A549 (cell line): ENCODE data around the gene SIRPA. TPM values are rescaled to one million over a fixed set of nuclear protein-coding genes. Genes with fewer than 3 reads are reported as not detected.
A peak's percentile ranks its signal among the peaks of the same experiment; 100 is the strongest.

Experiments
- ATAC-seq, 2 experiments: fragments of 200-7000 bp in 1 of 2; fragments of >200 bp in 1 of 2; cut with Nextera tagmentation in 1 of 2; cut with Tn5 transposase in 1 of 2; 3 replicates each; pipeline versions ENCODE4 v1.8.0 to v1.9.1; 2018 to 2020; ENCODE audit warnings: mild to moderate bottlenecking in 1 of 2, moderate library complexity in 1 of 2
- CTCF ChIA-PET: fragments of 300-600 bp; sonication (Branson Sonifier 250); formaldehyde crosslinking; extraction: SDS; loops from one replicate; lab custom pipeline; 2021; ENCODE audit warnings: antibody characterized with exemption, inconsistent platforms; lab: Yijun Ruan, JAX
- POLR2A ChIA-PET: fragments of 350-600 bp; formaldehyde crosslinking; extraction: SDS; loops from one replicate; lab custom pipeline; 2021; ENCODE audit warnings: antibody characterized with exemption, inconsistent platforms; lab: Yijun Ruan, JAX
- DNase-seq, 2 experiments: peaks; one replicate each; pipeline versions ENCODE4 v3.0.0 to v3.0.0-alpha.2; 2011 to 2016; ENCODE audit warnings: low read depth in 1 of 2, low spot score in 1 of 2
- FAIRE-seq: peaks from 2 replicates; lab custom pipeline; 2011; peaks lifted over from hg19 to GRCh38; lab: Jason Lieb, UNC
- H3K27ac ChIP-seq, 2 experiments: fragments of >200 bp; sonication (Bioruptor Twin); formaldehyde crosslinking; 3 replicates each; pipeline ENCODE4 v1.5.1; 2016 to 2017
- H3K4me1 ChIP-seq: fragments of >200 bp; sonication (Bioruptor Twin); formaldehyde crosslinking; 3 replicates; pipeline ENCODE4 v1.6.1; 2016
- H3K4me2 ChIP-seq: fragments of >200 bp; sonication (Bioruptor Twin); formaldehyde crosslinking; 3 replicates; pipeline ENCODE4 v1.6.1; 2016
- H3K4me3 ChIP-seq: fragments of >200 bp; sonication (Bioruptor Twin); formaldehyde crosslinking; 3 replicates; pipeline ENCODE4 v1.5.1; 2016
- H3K9me3 ChIP-seq: fragments of >200 bp; sonication (Bioruptor Twin); formaldehyde crosslinking; 3 replicates; pipeline ENCODE4 v1.6.1; 2016
- ATOH8 ChIP-seq: fragments of 250-450 bp; sonication (Bioruptor Pico); IDR thresholded peaks from 2 replicates; pipeline ENCODE4 v1.5.0; 2020; ENCODE audit warnings: low read depth, mild to moderate bottlenecking, moderate library complexity
- BCL3 ChIP-seq: fragments of >200 bp; sonication (Bioruptor Twin); formaldehyde crosslinking; IDR thresholded peaks from 3 replicates; pipeline ENCODE4 v1.6.1; 2016
- CBX8 ChIP-seq: fragments of 200-600 bp; sonication (generic); IDR thresholded peaks from 2 replicates; pipeline ENCODE4 v1.6.1; 2016
- CEBPB ChIP-seq, 2 experiments: fragments of >200 bp in 1 of 2; sonication (Bioruptor Twin) in 1 of 2; formaldehyde crosslinking in 1 of 2; IDR thresholded peaks; 2 replicates each; pipeline ENCODE4 v1.6.1; 2012 to 2016
- CHD2 ChIP-seq: fragments of 150-350 bp; IDR thresholded peaks from 2 replicates; pipeline ENCODE4 v1.6.1; 2014; ENCODE audit warnings: low read length; ENCODE audit not compliant: partially characterized antibody
- CHD4 ChIP-seq: fragments of 200-600 bp; sonication (generic); IDR thresholded peaks from 2 replicates; pipeline ENCODE4 v1.6.1; 2016; ENCODE audit warnings: antibody characterized with exemption, mild to moderate bottlenecking, borderline replicate concordance
- EHMT2 ChIP-seq: fragments of 200-600 bp; sonication (generic); IDR thresholded peaks from 2 replicates; pipeline ENCODE4 v1.6.1; 2016; ENCODE audit warnings: antibody characterized with exemption, low read depth, mild to moderate bottlenecking, moderate library complexity
- ELK1 ChIP-seq: fragments of 150-350 bp; IDR thresholded peaks from 2 replicates; pipeline ENCODE4 v1.6.1; 2014; ENCODE audit warnings: low read depth, mild to moderate bottlenecking, low read length
- KDM5A ChIP-seq: fragments of 200-600 bp; sonication (generic); IDR thresholded peaks from 2 replicates; pipeline ENCODE4 v1.6.1; 2016; ENCODE audit warnings: antibody characterized with exemption, mild to moderate bottlenecking
- MAZ ChIP-seq: fragments of 150-350 bp; IDR thresholded peaks from 2 replicates; pipeline ENCODE4 v1.6.1; 2014; ENCODE audit warnings: antibody characterized with exemption, low read depth, low read length, borderline replicate concordance
- NPAS2 ChIP-seq: fragments of 250-450 bp; sonication (Bioruptor Pico); IDR thresholded peaks from 2 replicates; pipeline ENCODE4 v1.8.0; 2022; ENCODE audit warnings: mild to moderate bottlenecking, moderate library complexity, borderline replicate concordance
- POLR2A ChIP-seq: IDR thresholded peaks from 2 replicates; pipeline ENCODE4 v1.6.1; 2012; ENCODE audit warnings: mild to moderate bottlenecking, low read length
- RARB ChIP-seq: fragments of 250-450 bp; sonication (Bioruptor Pico); IDR thresholded peaks from 2 replicates; pipeline ENCODE4 v1.8.0; 2021; ENCODE audit warnings: mild to moderate bottlenecking, moderate library complexity
- RNF2 ChIP-seq: fragments of 200-600 bp; sonication (generic); IDR thresholded peaks from 2 replicates; pipeline ENCODE4 v1.6.1; 2016; ENCODE audit warnings: low read depth, mild to moderate bottlenecking, antibody characterized with exemption, moderate library complexity, borderline replicate concordance
- TP53 ChIP-seq: fragments of 250-450 bp; sonication (Bioruptor Pico); IDR thresholded peaks from 2 replicates; pipeline ENCODE4 v1.5.0; 2021; ENCODE audit warnings: mild to moderate bottlenecking, moderate library complexity
- ZFP36 ChIP-seq: fragments of 450-650 bp; IDR thresholded peaks from 2 replicates; pipeline ENCODE4 v1.6.1; 2014; ENCODE audit warnings: borderline replicate concordance; ENCODE audit not compliant: partially characterized antibody
- ZSCAN20 ChIP-seq: fragments of 250-450 bp; sonication (Bioruptor Pico); IDR thresholded peaks from 2 replicates; pipeline ENCODE4 v1.8.0; 2022; ENCODE audit warnings: mild to moderate bottlenecking, moderate library complexity
- WGBS: methylation state at CpG from one replicate; pipeline ENCODE4 v1.1.6; 2017; ENCODE audit errors: missing lambda C conversion rate; 5-methylcytosine and 5-hydroxymethylcytosine counted together
- polyA plus RNA-seq, 4 experiments: library from polyadenylated mRNA; depleted of rRNA in 3 of 4; stranded (reverse); fragments of >200 nt; fragmentation: RNase III in 1 of 4; extraction: RNeasy Plus Mini Kit Qiagen cat#74134 plus additional on column Dnase treatment in 1 of 4; gene quantifications; 2 replicates in 3 of 4; 3 replicates in 1 of 4; pipeline ENCODE4 v1.2.3, GENCODE V29; 2011 to 2017

SIRPA gene
- polyA plus RNA-seq, 2 of the 4 experiments (the other 2 are of a cell fraction): 12.8 to 21.6 TPM

DNA sequence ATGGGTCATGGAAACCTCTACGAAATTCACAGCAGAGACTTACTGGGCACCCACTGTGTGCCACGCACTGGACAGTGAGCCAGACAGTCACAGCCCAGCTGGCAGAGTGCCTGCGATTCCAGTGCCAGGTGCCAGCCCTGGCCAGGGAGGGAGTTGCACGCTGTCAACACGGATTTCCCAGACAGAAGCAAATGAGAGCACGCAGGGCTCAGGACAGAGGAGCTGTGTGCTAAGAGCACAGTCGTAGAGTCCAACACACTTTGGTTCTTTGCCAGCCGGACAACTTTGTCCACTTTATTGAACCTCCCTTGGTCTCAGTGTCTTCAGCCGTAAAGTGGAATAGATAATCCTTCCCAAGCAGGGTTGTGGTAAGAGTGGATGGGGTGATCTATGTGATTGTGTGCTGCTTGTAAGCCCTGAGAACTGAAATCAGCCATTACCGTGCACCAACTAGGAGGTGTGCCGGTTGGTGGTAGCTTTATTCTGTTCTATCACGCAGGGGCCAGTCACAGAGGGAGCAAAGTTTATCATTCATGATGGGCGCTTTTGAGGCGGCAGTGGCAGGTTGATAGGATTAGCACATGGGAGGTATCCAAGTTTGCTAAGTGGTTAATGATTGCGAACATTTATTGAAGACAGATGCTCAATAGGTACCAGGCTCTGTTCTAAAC, 40.6 kb downstream of the SIRPA start (continued):
- no peak for TF ChIP-seq NPAS2 (CRISPR knock-in tag)

- Histone ChIP-seq H3K9me3 (no peaks in the 10 kb centered on the region), H3K4me3 (no peak overlapping the region), H3K4me1 (peaks cover 12% of the 10 kb centered on the region), H3K4me2 (no peak overlapping the region), H3K27ac (no peak overlapping the region)
- no peak for TF ChIP-seq BCL3
- no peak for TF ChIP-seq CHD4
- no peak for TF ChIP-seq RNF2
- TF ChIP-seq RARB (CRISPR knock-in tag): no peak
- no peak for TF ChIP-seq POLR2A
- no peak for TF ChIP-seq NPAS2 (CRISPR knock-in tag)
- no peak for TF ChIP-seq EHMT2
- TF ChIP-seq ATOH8 (CRISPR knock-in tag): no peak
- FAIRE-seq (no peak), ATAC-seq (no peak), DNase-seq (no peak)
- 98% methylated on average over 24 of the region's 25 CpGs for WGBS
- ChIA-PET CTCF (interaction anchor here (3.5 kb wide), 1 partner anchor 160 kb away, joined by 10 read pairs; no protein-coding TSS in a partner anchor), POLR2A (no interaction called here)
These were observed 42.2 kb downstream of the SIRPA start for GRCh38 chr20:1937316-1937976.

- WGBS: 82% methylated on average over 14 of the region's 14 CpGs
- no peak for DNase-seq
- Histone ChIP-seq H3K4me2 (no peak overlapping the region), H3K4me3 (no peak overlapping the region), H3K4me1 (peaks cover 12% of the 10 kb centered on the region)
- FAIRE-seq: no peak
- no peak for ATAC-seq
- TF ChIP-seq RARB (CRISPR knock-in tag) (no peak), CEBPB (IDR thresholded peaks at IDR 0.05) (0 out of 4 replicates have a peak, but pooled peaks of 1 of the 2 experiments have one; percentile 19)
- TF ChIP-seq, all 56 proteins: peak for 1
- Histone ChIP-seq H3K27ac (no peak overlapping the region), H3K9me3 (no peaks in the 10 kb centered on the region)
- POLR2A ChIA-PET: no interaction called here
- CTCF ChIA-PET: interaction anchor here (0.6 to 3.5 kb wide), 4 partner anchors 10 to 174 kb away, joined by 3 to 10 read pairs (median 4); no protein-coding TSS in a partner anchor
These were observed 43.5 kb downstream of the SIRPA start for GRCh38 chr20:1938464-1939269.

GRCh38 chr20:1939270-1939595, 44.0 kb downstream of the SIRPA start:
- Histone ChIP-seq H3K27ac (no peak overlapping the region), H3K9me3 (no peaks in the 10 kb centered on the region), H3K4me3 (no peak overlapping the region), H3K4me1 (peaks cover 9% of the 10 kb centered on the region), H3K4me2 (no peak overlapping the region)
- ChIA-PET CTCF (interaction anchor here (0.6 to 3.5 kb wide), 4 partner anchors 10 to 174 kb away, joined by 3 to 10 read pairs (median 4); no protein-coding TSS in a partner anchor), POLR2A (no interaction called here)
- no peak for ATAC-seq
- 88% methylated on average over 4 of the region's 4 CpGs for WGBS
- FAIRE-seq: no peak
- TF ChIP-seq TP53 (CRISPR knock-in tag): no peak
- no peak for TF ChIP-seq MAZ
- no peak for TF ChIP-seq ZSCAN20 (CRISPR knock-in tag)
- no peak for TF ChIP-seq ELK1
- no peak for TF ChIP-seq CBX8
- TF ChIP-seq RARB (CRISPR knock-in tag): no peak
- no peak for TF ChIP-seq BCL3
- no peak for TF ChIP-seq KDM5A
- no peak for TF ChIP-seq CHD2
- no peak for TF ChIP-seq ZFP36
- no peak for DNase-seq
